MM.1S (cell line): ENCODE results near the gene ISG15.

Source experiments
- CTCF ChIP-seq: fragments of 300-600 bp; sonication (generic); IDR thresholded peaks from 2 replicates; pipeline ENCODE4 v1.5.1; 2016; ENCODE audit warnings: antibody characterized with exemption, low read length, mixed read lengths
- EZH2 ChIP-seq: fragments of 300-600 bp; sonication (generic); optimal IDR thresholded peaks from 2 replicates; pipeline ENCODE3; 2017; ENCODE audit warnings: low read depth, mild to moderate bottlenecking, antibody characterized with exemption, low read length, mixed read lengths
- EZH2phosphoT487 ChIP-seq: fragments of 300-600 bp; sonication (generic); IDR thresholded peaks from 2 replicates; pipeline ENCODE4 v1.6.1; 2018; ENCODE audit warnings: antibody characterized with exemption, low read length

- TF ChIP-seq CTCF = no peak
- TF ChIP-seq EZH2 = no peak
- TF ChIP-seq EZH2phosphoT487 = no peak
These were observed 10.4 kb downstream of the ISG15 start for GRCh38 chr1:1023700-1024099.
